ENCODE data around the gene PMVK. TPM values are rescaled to one million over a fixed set of nuclear protein-coding genes. Genes with fewer than 3 reads are reported as not detected.

PMVK gene
- total RNA-seq, 1 experiment from 2014 or later = 26.8 TPM

- ATAC-seq (no peak), DNase-seq (ENCODE audit: low spot score) (no peak)
- peak overlapping the region; percentile 81 for H3K4me3 Mint-ChIP-seq
- H3K36me3 Mint-ChIP-seq = peaks cover 56% of the 10 kb centered on the region
- no peak overlapping the region; the same call in 1 of the 2 replicates for H3K27ac Mint-ChIP-seq
- H3K9me3 Mint-ChIP-seq = no peaks in the 10 kb centered on the region
- H3K4me1 Mint-ChIP-seq = peaks cover 22% of the 10 kb centered on the region
- CTCF ChIA-PET = interaction anchor here (1.0 to 4.1 kb wide), 6 partner anchors 9 to 210 kb away, joined by 5 to 33 read pairs (median 12); partner anchors contain the start of genes FLAD1, KRTCAP2, LENEP and SHC1
- POLR2A ChIA-PET = interaction anchor here (2.4 to 3.2 kb wide), 3 partner anchors 8 to 20 kb away, joined by 10 to 26 read pairs (median 11); partner anchors contain the start of genes FLAD1 and SHC1
- TF ChIP-seq ZMAT4 (CRISPR knock-in tag; IDR thresholded peaks at IDR 0.05) = no peak
- no peak for TF ChIP-seq KAT7 (CRISPR knock-in tag; IDR thresholded peaks at IDR 0.05; ENCODE audit: borderline replicate concordance)
- no peak for TF ChIP-seq MAX (CRISPR knock-in tag; IDR thresholded peaks at IDR 0.05)
- TF ChIP-seq ZBTB43 (CRISPR knock-in tag; IDR thresholded peaks at IDR 0.05) = no peak
- TF ChIP-seq PRDM15 (CRISPR knock-in tag; IDR thresholded peaks at IDR 0.05) = no peak
- no peak for TF ChIP-seq JAZF1 (CRISPR knock-in tag; IDR thresholded peaks at IDR 0.05)
- no peak for TF ChIP-seq CDX4 (CRISPR knock-in tag; IDR thresholded peaks at IDR 0.05; ENCODE audit: borderline replicate concordance)
- no peak for TF ChIP-seq ESRRA (CRISPR knock-in tag; IDR thresholded peaks at IDR 0.05; ENCODE audit: borderline replicate concordance)
- TF ChIP-seq ZNF423 (CRISPR knock-in tag; IDR thresholded peaks at IDR 0.05) = no peak
- no peak for TF ChIP-seq TCF7 (CRISPR knock-in tag; IDR thresholded peaks at IDR 0.05; ENCODE audit: low read depth)
- TF ChIP-seq JUN (CRISPR knock-in tag; IDR thresholded peaks at IDR 0.05) = no peak
- TF ChIP-seq AFF4 (CRISPR knock-in tag; IDR thresholded peaks at IDR 0.05; ENCODE audit: borderline replicate concordance) = no peak
- no peak for TF ChIP-seq ZNF416 (CRISPR knock-in tag; IDR thresholded peaks at IDR 0.05)
- TF ChIP-seq SMAD4 (CRISPR knock-in tag; IDR thresholded peaks at IDR 0.05) = no peak
- no peak for TF ChIP-seq EMX1 (CRISPR knock-in tag; IDR thresholded peaks at IDR 0.05)
- TF ChIP-seq E2F5 (CRISPR knock-in tag; IDR thresholded peaks at IDR 0.05) = no peak
- no peak for TF ChIP-seq NFYB (CRISPR knock-in tag; conservative IDR thresholded peaks at IDR 0.05; ENCODE audit: low read depth)
- TF ChIP-seq GRHL2 (CRISPR knock-in tag; IDR thresholded peaks at IDR 0.05; ENCODE audit: insufficient replicate concordance, severe bottlenecking) = no peak
- H3K27me3 Mint-ChIP-seq (ENCODE audit: low read depth) = no peaks in the 10 kb centered on the region
These were observed 26.3 kb upstream of the PMVK start for GRCh38 chr1:154962795-154963330.
